Measurements from ENCODE around the gene CXCL5. TPM values are rescaled to one million over a fixed set of nuclear protein-coding genes. Genes with fewer than 3 reads are reported as not detected.
"Not testable (repeated sequence)": the region's sequence is repeated elsewhere in the genome, so short reads cannot be mapped to it uniquely, and the experiment has no call there.

Gene CXCL5
- total RNA-seq, 1 donor from 2014 or later = 0.13 TPM

GRCh38 chr4:74015126-74015780 lies 16.8 kb upstream of the CXCL5 start:
- no peak for DNase-seq (ENCODE audit: low read depth, low spot score)

GRCh38 chr4:74014332-74014731 lies 15.9 kb upstream of the CXCL5 start:
- DNase-seq (ENCODE audit: low read depth, low spot score) = no peak

- no peak for DNase-seq (ENCODE audit: low read depth, low spot score)
Observed at GRCh38 chr4:74013264-74013663, 14.8 kb upstream of the CXCL5 start.

- DNase-seq (ENCODE audit: low read depth, low spot score) = no peak
Observed at GRCh38 chr4:74012130-74012529, 13.7 kb upstream of the CXCL5 start.

- DNase-seq (ENCODE audit: low read depth, low spot score) = no peak
Observed at GRCh38 chr4:74009307-74009706, 10.8 kb upstream of the CXCL5 start.

GRCh38 chr4:74006009-74006476 lies 7.6 kb upstream of the CXCL5 start:
- DNase-seq (ENCODE audit: low read depth, low spot score) = no peak

GRCh38 chr4:74005528-74005927 lies 7.1 kb upstream of the CXCL5 start:
- DNase-seq (ENCODE audit: low read depth, low spot score) = no peak

- no peak for DNase-seq (ENCODE audit: low read depth, low spot score)
Observed at GRCh38 chr4:74004668-74005067, 6.2 kb upstream of the CXCL5 start.

GRCh38 chr4:74000301-74000700 lies 1.8 kb upstream of the CXCL5 start:
- no peak for DNase-seq (ENCODE audit: low read depth, low spot score)

GRCh38 chr4:73992050-73992449 lies 6.4 kb downstream of the CXCL5 start:
- no peak for DNase-seq (ENCODE audit: low read depth, low spot score)

GRCh38 chr4:73991742-73992000 lies 6.8 kb downstream of the CXCL5 start:
- DNase-seq (ENCODE audit: low read depth, low spot score) = no peak

GRCh38 chr4:73990988-73991741 lies 7.3 kb downstream of the CXCL5 start:
- no peak for DNase-seq (ENCODE audit: low read depth, low spot score)

- no peak for DNase-seq (ENCODE audit: low read depth, low spot score)
Observed at GRCh38 chr4:73989928-73990327, 8.5 kb downstream of the CXCL5 start.

- no peak for DNase-seq (ENCODE audit: low read depth, low spot score)
Observed at GRCh38 chr4:73989031-73989430, 9.4 kb downstream of the CXCL5 start.

- DNase-seq (ENCODE audit: low read depth, low spot score) = no peak
Observed at GRCh38 chr4:73988061-73988460, 10.4 kb downstream of the CXCL5 start, which contains the start of gene PPBP. PPBP (minus strand) TSS chr4:73988190; CDS start chr4:73988103, 87 bp downstream.

- no peak for DNase-seq (ENCODE audit: low read depth, low spot score)
Observed at GRCh38 chr4:73985528-73985852, 13.0 kb downstream of the CXCL5 start.

- DNase-seq (ENCODE audit: low read depth, low spot score) = no peak
Observed at GRCh38 chr4:73984736-73985527, 13.5 kb downstream of the CXCL5 start.

- not testable (repeated sequence) for DNase-seq (ENCODE audit: low read depth, low spot score)
Observed at GRCh38 chr4:73981175-73981574, 17.3 kb downstream of the CXCL5 start.

- DNase-seq (ENCODE audit: low read depth, low spot score) = no peak
Observed at GRCh38 chr4:73979407-73979957, 19.0 kb downstream of the CXCL5 start.

GRCh38 chr4:73978886-73979285 lies 19.6 kb downstream of the CXCL5 start:
- DNase-seq (ENCODE audit: low read depth, low spot score) = no peak

GRCh38 chr4:73976716-73977115 lies 21.8 kb downstream of the CXCL5 start:
- no peak for DNase-seq (ENCODE audit: low read depth, low spot score)

- no peak for DNase-seq (ENCODE audit: low read depth, low spot score)
Observed at GRCh38 chr4:73976217-73976616, 22.3 kb downstream of the CXCL5 start.

Data from pulmonary artery endothelial cell (primary cell).